GM12875 (cell line): Measurements from ENCODE around the gene FOXRED2.
"Not testable (repeated sequence)": the region's sequence is repeated elsewhere in the genome, so short reads cannot be mapped to it uniquely, and the experiment has no call there.

Experiments used
- H3K4me3 ChIP-seq: one replicate; pipeline ENCODE4 v1.5.1; 2011; ENCODE audit warnings: low read depth, low read length, control low read depth
- CTCF ChIP-seq: IDR thresholded peaks from 2 replicates; pipeline ENCODE4 v1.5.1; 2011; ENCODE audit warnings: low read depth, mild to moderate bottlenecking, control low read depth, inconsistent platforms, low read length, moderate library complexity, borderline replicate concordance; ENCODE audit not compliant: insufficient read depth

The FOXRED2 gene

DNA sequence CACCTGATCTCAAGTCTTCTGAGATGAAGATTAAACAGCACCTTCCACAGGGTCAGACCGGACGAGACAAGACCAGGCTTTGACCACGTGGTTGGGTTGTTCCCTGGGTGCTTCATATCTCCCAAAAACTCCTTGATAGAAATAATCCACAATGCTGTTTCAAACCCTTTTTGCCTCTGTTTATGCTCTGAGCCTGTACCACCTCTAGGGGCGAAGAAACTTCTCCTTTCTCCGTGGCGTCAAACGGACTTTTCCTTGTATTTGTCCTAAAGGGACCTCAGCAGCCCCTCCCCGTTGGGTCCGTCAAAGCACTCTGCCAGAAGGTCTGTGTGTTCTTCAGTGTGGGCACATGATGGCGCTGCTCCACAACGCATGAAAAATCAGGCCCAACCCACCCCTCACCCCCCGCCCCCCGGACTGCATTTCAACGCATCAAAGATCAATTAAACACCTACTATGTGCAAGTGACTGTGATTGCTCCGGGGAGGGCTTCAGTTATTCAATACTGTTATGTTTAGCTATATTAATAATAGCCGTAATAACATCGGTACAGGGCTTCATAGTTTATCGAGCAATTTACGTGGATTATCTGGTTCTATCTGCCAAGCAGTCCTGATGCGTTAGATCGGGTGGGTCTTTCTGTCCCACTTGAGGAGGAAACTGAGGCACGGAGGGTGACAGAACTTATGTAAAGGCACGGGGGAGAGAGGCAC is 39.4 kb upstream of the FOXRED2 start:
- TF ChIP-seq CTCF, result peak; percentile 52; the same call in 1 of the 2 replicates
- H3K4me3 ChIP-seq, result no peak overlapping the region

- TF ChIP-seq CTCF, result no peak
- no peak overlapping the region for H3K4me3 ChIP-seq
Measured at GRCh38 chr22:36544107-36544620, 37.3 kb upstream of the FOXRED2 start.

DNA sequence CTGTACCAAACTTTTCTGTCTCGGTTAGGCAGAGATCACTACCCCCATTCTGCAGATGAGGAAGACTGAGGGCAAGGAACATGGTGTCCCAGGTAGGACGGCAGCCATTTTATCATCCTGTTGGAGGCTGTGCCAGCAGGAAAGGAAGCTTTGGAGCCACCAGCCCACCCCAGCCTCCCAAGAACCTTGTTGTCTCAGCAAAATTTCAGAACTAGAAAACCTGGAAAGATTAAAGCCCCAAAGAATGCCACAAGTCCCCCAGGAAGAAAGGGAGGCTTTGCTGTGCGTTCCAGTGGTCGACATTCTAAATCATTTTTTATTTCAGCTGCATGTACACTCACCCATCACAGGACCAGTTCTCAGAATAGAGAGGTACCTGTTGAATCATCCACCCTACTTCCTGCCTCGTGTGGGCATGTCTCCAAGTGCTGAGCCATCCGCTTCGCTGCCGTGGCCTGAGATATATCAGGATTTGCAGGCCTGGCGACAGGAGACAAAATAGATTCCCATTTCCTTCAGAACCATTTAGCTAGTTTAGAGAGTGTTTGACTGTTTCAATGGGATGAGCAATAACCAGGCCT is 35.1 kb upstream of the FOXRED2 start:
- H3K4me3 ChIP-seq, result no peak overlapping the region
- no peak for TF ChIP-seq CTCF

- TF ChIP-seq CTCF, result no peak
- no peak overlapping the region for H3K4me3 ChIP-seq
Measured at GRCh38 chr22:36540867-36541642, 34.2 kb upstream of the FOXRED2 start.

DNA sequence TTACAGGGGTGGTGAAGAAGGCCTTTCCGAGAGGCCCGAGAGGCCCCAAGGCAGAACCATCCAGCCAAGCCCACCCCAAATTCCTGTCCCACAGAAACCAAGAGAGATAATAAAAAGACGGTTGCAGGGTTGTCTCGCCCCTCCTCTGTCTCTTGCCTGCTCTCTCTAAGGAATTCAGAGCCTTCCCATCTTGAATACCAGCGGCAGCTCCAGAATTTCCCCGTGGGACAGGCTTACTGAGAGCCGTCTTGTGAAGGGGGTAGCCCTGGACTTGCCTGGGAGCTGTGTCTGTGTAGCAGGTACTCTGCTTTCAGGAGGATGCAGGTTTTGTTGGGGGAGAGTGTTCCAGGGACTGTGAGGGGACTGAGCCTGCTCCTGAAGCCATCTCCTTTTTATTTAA is 31.7 kb upstream of the FOXRED2 start:
- no peak overlapping the region for H3K4me3 ChIP-seq
- TF ChIP-seq CTCF, result no peak

DNA sequence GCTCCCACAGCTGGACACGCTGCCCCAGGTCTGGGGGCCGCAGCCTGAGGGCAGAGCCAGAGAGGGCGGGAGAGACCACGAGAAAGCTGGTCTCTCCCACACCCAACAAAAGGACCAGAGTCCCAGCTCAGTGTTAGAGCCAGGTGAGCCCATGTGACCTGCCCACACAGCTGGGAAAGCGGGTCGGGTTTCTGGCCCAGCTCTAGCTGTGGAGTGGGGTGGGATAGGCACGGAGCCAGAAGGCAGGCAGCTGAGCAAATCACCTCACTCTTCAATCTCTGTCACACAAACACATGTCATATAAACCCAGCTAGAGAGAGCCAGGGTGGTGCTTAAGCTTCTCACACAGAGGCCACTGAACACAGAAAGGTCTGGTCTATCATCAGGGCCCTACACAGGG is 29.9 kb upstream of the FOXRED2 start:
- no peak for TF ChIP-seq CTCF
- no peak overlapping the region for H3K4me3 ChIP-seq

DNA sequence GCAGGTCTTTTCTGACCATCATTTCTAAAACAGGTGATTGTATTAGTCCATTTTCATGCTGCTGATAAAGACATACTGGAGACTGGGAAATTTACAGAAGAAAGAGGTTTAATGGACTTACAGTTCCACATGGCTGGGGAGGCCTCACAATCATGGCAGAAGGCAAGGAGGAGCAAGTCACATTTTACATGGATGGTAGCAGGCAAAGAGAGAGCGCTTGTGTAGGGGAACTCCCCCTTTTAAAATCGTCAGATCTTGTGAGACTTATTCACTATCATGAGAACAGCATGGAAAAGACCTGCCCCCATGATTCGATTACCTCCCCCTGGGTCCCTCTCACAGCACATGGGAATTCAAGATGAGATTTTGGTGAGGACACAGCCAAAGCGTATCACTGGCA is 26.5 kb upstream of the FOXRED2 start:
- H3K4me3 ChIP-seq, result not testable (repeated sequence)
